Glomerular endothelial cell (primary cell): Measurements from ENCODE around the gene GRAP2. TPM values are rescaled to one million over a fixed set of nuclear protein-coding genes. Genes with fewer than 3 reads are reported as not detected.
"Not testable (repeated sequence)": the region's sequence is repeated elsewhere in the genome, so short reads cannot be mapped to it uniquely, and the experiment has no call there.

ENCODE experiments used
- DNase-seq: peaks from one replicate; pipeline ENCODE4 v3.0.0-alpha.2; 2011; ENCODE audit warnings: low read depth, low spot score; ENCODE audit errors: extremely low read depth
- total RNA-seq: library from RNA; depleted of rRNA; stranded (reverse); fragments of >200 nt; gene quantifications from 2 replicates; pipeline ENCODE4 v1.2.3, GENCODE V29; 2015

The GRAP2 gene
- not detected in 2 replicates for total RNA-seq

DNA sequence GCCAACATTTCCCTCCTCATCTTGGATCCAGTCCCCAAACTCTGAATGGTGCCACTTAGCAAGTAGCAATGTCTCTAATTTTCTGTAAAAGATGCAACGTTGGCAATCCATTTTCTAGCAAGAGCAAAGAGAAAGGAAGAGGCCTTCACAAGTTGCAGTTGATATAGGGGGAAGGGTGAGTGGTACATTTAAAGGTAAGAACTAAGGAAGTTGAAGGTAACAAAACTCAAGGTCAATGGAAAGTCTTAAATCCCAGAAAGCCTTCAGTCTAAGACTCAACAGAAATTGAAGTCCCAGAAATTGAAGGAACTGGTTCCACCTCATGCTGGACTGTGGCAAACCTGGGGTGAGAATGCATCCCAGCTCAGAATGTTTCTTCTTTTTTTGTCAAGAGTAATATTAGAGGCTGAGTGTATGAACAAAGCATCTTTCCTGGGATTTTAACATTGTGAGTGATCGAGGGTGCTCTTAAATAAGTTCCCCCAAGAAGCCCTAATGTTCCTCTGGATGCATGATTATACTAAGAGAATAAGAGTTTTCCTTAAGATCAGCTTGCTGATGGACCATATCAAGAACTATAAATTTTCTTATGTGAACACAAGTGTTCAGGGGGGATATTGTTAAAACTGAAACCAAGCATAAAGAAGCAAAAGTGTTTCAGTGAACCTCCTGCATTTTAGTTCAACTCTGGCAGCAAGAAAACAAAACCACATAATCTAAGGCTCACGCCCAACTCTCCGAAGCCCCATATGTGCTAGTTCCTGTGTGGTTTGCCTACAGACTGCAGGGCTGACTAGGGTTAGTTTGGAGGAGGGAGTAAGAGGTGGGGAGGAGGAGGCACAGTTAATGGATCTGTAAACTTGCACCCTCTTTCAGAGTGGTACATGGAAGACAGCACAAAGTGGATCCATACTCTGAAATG is at the start of gene GRAP2:
Gene GRAP2 (plus strand): TSS at position 779 of the 922 bp plus-strand sequence. CDS start 46,023 bp downstream, outside the sequence.
- DNase-seq = no peak

- DNase-seq = no peak
Observed at GRCh38 chr22:39851606-39852315, 49.1 kb upstream of the GRAP2 start.

DNA sequence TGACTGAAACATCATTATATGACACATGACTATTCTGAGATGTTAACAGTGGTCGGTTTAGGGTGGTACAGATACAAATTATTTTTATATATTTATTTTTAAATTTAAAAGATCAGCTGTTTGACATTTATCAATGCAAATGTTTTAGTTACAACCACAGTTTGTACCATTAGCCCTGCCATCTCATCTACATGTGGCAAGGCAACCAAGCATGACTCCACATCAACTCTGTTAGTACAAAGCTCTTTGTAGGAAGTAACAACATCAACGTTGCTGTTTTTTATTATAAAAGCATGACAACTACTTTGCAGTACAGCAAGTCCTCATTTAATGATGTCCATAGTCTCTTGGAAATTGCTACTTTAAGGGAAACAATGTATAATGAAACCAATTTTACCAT is 48.1 kb upstream of the GRAP2 start:
- no peak for DNase-seq

DNA sequence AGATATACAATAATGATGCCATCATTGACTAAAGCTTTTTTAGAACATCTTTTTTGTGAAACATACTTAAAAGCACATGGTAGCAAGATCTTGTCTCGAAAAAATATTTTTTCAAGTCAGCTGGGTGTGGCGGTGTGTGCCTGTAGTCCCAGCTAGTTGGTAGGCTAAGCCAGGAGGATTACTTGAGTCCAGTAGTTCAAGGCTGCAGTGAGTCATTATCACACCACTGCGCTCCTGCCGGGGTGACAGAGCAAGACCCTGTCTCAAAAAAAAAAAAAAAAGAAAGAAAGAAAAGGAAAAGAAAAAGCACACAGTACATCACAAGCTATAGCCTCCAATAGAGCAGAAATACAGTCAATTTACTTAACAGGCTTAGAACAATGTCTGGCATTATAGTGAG is 44.3 kb upstream of the GRAP2 start:
- no peak for DNase-seq

- DNase-seq = no peak
Observed at GRCh38 chr22:39859903-39860588, 40.8 kb upstream of the GRAP2 start.

- no peak for DNase-seq
Observed at GRCh38 chr22:39868741-39869140, 32.1 kb upstream of the GRAP2 start.

- DNase-seq = not testable (repeated sequence)
Observed at GRCh38 chr22:39869797-39870196, 31.1 kb upstream of the GRAP2 start.

DNA sequence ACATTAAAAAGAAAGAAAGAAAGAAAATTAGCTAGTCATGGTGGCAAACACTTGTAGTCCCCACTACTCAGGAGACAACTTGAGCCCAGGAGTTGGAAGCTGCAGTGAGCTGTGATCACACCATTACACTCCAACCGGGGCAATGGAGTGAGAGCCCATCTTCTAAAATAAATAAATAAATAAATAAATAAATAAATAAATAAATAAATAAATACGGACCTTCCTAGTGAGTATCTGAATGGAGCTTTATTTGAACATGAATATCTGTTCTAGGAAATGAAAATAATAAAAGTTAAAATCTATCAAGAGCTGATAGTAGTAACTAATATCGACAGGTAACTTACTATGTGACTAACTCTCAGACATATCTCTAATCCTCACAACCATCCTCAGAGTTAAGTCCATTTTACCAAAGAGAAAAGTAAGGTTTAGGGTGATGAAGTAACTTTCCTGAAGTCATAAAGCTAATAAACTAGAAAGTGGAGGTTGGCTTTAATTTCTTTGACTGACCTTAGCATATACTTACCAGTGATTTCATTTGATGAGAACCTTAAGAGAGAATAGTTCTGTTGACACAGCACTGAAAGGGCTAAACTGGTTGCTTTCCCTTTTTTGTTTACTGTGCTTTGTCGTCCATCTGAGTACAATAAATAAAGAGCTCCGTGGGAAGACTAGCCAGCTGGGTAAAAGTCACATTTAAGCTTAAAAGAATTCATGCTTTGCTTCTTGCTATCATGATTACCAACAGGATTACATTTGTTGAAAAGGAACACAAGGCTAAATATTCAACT is 29.7 kb upstream of the GRAP2 start:
- no peak for DNase-seq

GRCh38 chr22:39872548-39872947 is 28.3 kb upstream of the GRAP2 start:
- no peak for DNase-seq

- DNase-seq = no peak
Observed at GRCh38 chr22:39873965-39874364, 26.9 kb upstream of the GRAP2 start.

DNA sequence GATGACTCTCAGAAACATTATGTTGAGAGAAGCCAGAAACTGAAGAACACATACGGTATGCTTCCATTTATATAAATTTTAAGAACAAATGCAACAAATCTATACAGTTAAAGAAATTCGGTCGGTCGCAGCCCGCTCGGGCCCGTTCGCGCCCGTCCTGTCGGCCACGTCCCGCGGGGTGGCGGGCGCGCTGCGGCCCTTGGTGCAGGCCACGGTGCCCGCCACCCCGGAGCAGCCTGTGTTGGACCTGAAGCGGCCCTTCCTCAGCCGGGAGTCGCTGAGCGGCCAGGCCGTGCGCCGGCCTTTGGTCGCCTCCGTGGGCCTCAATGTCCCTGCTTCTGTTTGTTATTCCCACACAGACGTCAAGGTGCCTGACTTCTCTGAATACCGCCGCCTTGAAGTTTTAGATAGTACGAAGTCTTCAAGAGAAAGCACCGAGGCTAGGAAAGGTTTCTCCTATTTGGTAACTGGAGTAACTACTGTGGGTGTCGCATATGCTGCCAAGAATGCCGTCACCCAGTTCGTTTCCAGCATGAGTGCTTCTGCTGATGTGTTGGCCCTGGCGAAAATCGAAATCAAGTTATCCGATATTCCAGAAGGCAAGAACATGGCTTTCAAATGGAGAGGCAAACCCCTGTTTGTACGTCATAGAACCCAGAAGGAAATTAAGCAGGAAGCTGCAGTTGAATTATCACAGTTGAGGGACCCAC is 25.6 kb upstream of the GRAP2 start:
- DNase-seq = not testable (repeated sequence)

- no peak for DNase-seq
Observed at GRCh38 chr22:39877079-39877845, 23.6 kb upstream of the GRAP2 start.

- DNase-seq = no peak
Observed at GRCh38 chr22:39880722-39881121, 20.2 kb upstream of the GRAP2 start.

- no peak for DNase-seq
Observed at GRCh38 chr22:39883057-39883456, 17.8 kb upstream of the GRAP2 start.

GRCh38 chr22:39889924-39890323 is 11.0 kb upstream of the GRAP2 start:
- DNase-seq = not testable (repeated sequence)

DNA sequence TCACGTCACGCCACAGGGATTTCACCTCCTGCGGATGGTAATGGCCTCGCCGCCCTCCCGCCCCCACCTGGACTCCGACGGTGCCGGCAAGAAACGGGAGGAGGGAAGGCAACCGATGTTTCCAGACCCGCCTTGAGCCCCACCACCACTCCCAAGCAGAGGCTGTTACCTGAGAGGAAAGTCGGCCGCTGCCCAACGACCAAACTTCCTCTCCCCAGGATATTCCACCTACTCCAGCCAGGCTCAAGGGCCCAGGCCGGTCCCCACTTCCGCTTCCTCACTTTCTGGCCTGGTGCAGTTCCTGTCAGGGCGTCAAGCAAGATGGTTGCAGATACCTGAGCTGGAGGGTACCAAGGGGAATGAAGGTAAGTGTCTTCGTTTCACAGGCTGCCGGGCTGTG is 7.4 kb upstream of the GRAP2 start, which contains the start of gene ENTHD1:
Gene ENTHD1 (minus strand): TSS at position 235 of the 400 bp plus-strand sequence. CDS start 6,012 bp downstream, outside the sequence.
- DNase-seq = no peak

DNA sequence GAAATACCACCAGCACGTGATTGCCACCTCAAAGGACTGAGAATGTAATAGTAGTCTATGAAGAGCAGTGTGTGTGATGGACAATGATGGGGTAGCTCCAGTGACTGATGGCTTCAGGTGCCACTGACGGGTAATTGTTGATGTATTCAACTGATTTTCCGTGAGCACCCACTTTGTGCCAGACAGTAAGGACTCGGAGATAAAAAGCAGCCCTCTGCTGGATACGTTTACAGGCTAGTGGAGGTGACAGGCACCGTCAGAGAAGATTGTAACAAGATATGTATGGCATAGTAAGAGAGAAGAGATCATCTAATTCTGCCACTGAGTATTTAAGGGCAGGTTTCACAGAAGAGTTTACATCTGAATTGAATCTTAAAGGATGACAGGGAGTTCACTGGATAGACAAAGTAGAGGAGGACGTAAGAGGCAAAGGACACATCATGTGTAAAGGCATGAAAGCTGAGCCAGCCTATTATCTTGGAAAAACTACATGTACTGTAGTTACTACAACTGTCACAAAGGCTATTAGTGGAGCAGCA is 6.3 kb upstream of the GRAP2 start:
- DNase-seq = no peak

- DNase-seq = no peak
Observed at GRCh38 chr22:39895682-39896081, 5.2 kb upstream of the GRAP2 start.
